GM12878 (cell line): Measurements from ENCODE around the gene ASAP2. TPM values are rescaled to one million over a fixed set of nuclear protein-coding genes. Genes with fewer than 3 reads are reported as not detected.

Experiments used
- ATF2 ChIP-seq: IDR thresholded peaks from 2 replicates; pipeline ENCODE4 v1.6.1; 2012; ENCODE audit warnings: low read length, inconsistent platforms
- BHLHE40 ChIP-seq, 2 experiments: fragments of 450-650 bp in 1 of 2; IDR thresholded peaks; 2 replicates each; pipeline ENCODE4 v1.6.1; 2011 to 2017; ENCODE audit warnings: low read depth in 2 of 2, borderline replicate concordance in 1 of 2, improper control_type of control experiment in 1 of 2, low read length in 1 of 2, mild to moderate bottlenecking in 1 of 2
- CHD2 ChIP-seq: IDR thresholded peaks from 2 replicates; pipeline ENCODE4 v1.6.1; 2011; ENCODE audit warnings: low read depth, low read length, improper control_type of control experiment, borderline replicate concordance
- CREB1 ChIP-seq: IDR thresholded peaks from 2 replicates; pipeline ENCODE4 v1.6.1; 2012; ENCODE audit warnings: low read depth, mild to moderate bottlenecking, inconsistent platforms
- IKZF2 ChIP-seq, 2 experiments: fragments of 450-650 bp; IDR thresholded peaks; 2 replicates each; pipeline ENCODE4 v1.6.1; 2017; ENCODE audit warnings: mild to moderate bottlenecking in 2 of 2, moderate library complexity in 2 of 2
- KAT2A ChIP-seq: conservative IDR thresholded peaks from 2 replicates; pipeline ENCODE4 v1.6.1; 2011; ENCODE audit warnings: low read depth, low read length; ENCODE audit not compliant: control insufficient read depth
- NBN ChIP-seq: fragments of 450-650 bp; IDR thresholded peaks from 2 replicates; pipeline ENCODE4 v1.6.1; 2016
- PAX5 ChIP-seq: IDR thresholded peaks from 2 replicates; pipeline ENCODE4 v1.6.1; 2011; ENCODE audit warnings: low read depth, low read length, borderline replicate concordance
- POU2F2 ChIP-seq: IDR thresholded peaks from 3 replicates; pipeline ENCODE4 v1.6.1; 2011; ENCODE audit warnings: low read depth, mild to moderate bottlenecking, low read length, borderline replicate concordance
- RUNX3 ChIP-seq: IDR thresholded peaks from 2 replicates; pipeline ENCODE4 v1.6.1; 2012; ENCODE audit warnings: low read length, inconsistent platforms
- SIX5 ChIP-seq: IDR thresholded peaks from 2 replicates; pipeline ENCODE4 v1.6.1; 2011; ENCODE audit warnings: mild to moderate bottlenecking, low read depth, low read length, moderate library complexity; ENCODE audit not compliant: severe bottlenecking
- SKIL ChIP-seq: fragments of 450-650 bp; IDR thresholded peaks from 2 replicates; pipeline ENCODE4 v1.6.1; 2017; ENCODE audit warnings: mild to moderate bottlenecking, low read depth, inconsistent platforms; ENCODE audit not compliant: poor library complexity, severe bottlenecking
- polyA plus RNA-seq, 11 experiments: library from polyadenylated mRNA; depleted of rRNA in 4 of 11; unstranded in 6 of 11; stranded (reverse) in 5 of 11; fragments of >200 nt; fragmentation: Nextera tagmentation in 4 of 11; fragmentation: Illumina TruSeq in 1 of 11; extraction: Ambion mirVana in 4 of 11; extraction: Trizol in 1 of 11; gene quantifications; 1 replicate in 1 of 11; 2 replicates in 10 of 11; pipeline versions ENCODE4 v1.2.1 to v1.2.3, GENCODE V29; 2011 to 2016; ENCODE audit warnings: inconsistent platforms in 2 of 11, missing spikeins in 2 of 11, low read depth in 1 of 11
- total RNA-seq, 4 experiments: library from RNA; depleted of rRNA in 3 of 4; stranded (reverse); fragments of >200 nt in 3 of 4; fragmentation: Illumina TruSeq in 1 of 4; extraction: Trizol in 1 of 4; gene quantifications; 2 replicates each; pipeline versions ENCODE4 v1.2.1 to v1.2.3, GENCODE V29; 2013 to 2021
- TF ChIP-seq, protein P1 (sequence below): fragments of 450-650 bp; IDR thresholded peaks from 2 replicates; pipeline ENCODE4 v1.6.1; 2016; ENCODE audit warnings: mild to moderate bottlenecking
- TF ChIP-seq, protein P2 (sequence below): fragments of 450-650 bp; formaldehyde crosslinking; IDR thresholded peaks from 2 replicates; pipeline ENCODE4 v1.5.0; 2022; ENCODE audit warnings: mild to moderate bottlenecking, missing genetic modification characterization
- TF ChIP-seq, protein P3 (sequence below): IDR thresholded peaks from 2 replicates; pipeline ENCODE4 v1.6.1; 2012; ENCODE audit warnings: improper control_type of control experiment, low read depth, low read length; ENCODE audit not compliant: insufficient replicate concordance

ASAP2 gene
- total and polyA plus RNA-seq, 10 of the 15 experiments (the other 5 are each of a cell fraction or from before 2014, with no cell fraction given) = 0.05 to 0.27 (median 0.07) TPM; not detected in 4

- TF ChIP-seq SKIL = no peak
- TF ChIP-seq, protein P1, sequence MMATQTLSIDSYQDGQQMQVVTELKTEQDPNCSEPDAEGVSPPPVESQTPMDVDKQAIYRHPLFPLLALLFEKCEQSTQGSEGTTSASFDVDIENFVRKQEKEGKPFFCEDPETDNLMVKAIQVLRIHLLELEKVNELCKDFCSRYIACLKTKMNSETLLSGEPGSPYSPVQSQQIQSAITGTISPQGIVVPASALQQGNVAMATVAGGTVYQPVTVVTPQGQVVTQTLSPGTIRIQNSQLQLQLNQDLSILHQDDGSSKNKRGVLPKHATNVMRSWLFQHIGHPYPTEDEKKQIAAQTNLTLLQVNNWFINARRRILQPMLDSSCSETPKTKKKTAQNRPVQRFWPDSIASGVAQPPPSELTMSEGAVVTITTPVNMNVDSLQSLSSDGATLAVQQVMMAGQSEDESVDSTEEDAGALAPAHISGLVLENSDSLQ = peak; percentile 96
- TF ChIP-seq POU2F2 = peak; percentile 7; the same call in 1 of the 3 replicates
- TF ChIP-seq, protein P2, sequence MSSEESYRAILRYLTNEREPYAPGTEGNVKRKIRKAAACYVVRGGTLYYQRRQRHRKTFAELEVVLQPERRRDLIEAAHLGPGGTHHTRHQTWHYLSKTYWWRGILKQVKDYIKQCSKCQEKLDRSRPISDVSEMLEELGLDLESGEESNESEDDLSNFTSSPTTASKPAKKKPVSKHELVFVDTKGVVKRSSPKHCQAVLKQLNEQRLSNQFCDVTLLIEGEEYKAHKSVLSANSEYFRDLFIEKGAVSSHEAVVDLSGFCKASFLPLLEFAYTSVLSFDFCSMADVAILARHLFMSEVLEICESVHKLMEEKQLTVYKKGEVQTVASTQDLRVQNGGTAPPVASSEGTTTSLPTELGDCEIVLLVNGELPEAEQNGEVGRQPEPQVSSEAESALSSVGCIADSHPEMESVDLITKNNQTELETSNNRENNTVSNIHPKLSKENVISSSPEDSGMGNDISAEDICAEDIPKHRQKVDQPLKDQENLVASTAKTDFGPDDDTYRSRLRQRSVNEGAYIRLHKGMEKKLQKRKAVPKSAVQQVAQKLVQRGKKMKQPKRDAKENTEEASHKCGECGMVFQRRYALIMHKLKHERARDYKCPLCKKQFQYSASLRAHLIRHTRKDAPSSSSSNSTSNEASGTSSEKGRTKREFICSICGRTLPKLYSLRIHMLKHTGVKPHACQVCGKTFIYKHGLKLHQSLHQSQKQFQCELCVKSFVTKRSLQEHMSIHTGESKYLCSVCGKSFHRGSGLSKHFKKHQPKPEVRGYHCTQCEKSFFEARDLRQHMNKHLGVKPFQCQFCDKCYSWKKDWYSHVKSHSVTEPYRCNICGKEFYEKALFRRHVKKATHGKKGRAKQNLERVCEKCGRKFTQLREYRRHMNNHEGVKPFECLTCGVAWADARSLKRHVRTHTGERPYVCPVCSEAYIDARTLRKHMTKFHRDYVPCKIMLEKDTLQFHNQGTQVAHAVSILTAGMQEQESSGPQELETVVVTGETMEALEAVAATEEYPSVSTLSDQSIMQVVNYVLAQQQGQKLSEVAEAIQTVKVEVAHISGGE (CRISPR knock-in tag) = no peak
- TF ChIP-seq PAX5 = no peak
- TF ChIP-seq, protein P3, sequence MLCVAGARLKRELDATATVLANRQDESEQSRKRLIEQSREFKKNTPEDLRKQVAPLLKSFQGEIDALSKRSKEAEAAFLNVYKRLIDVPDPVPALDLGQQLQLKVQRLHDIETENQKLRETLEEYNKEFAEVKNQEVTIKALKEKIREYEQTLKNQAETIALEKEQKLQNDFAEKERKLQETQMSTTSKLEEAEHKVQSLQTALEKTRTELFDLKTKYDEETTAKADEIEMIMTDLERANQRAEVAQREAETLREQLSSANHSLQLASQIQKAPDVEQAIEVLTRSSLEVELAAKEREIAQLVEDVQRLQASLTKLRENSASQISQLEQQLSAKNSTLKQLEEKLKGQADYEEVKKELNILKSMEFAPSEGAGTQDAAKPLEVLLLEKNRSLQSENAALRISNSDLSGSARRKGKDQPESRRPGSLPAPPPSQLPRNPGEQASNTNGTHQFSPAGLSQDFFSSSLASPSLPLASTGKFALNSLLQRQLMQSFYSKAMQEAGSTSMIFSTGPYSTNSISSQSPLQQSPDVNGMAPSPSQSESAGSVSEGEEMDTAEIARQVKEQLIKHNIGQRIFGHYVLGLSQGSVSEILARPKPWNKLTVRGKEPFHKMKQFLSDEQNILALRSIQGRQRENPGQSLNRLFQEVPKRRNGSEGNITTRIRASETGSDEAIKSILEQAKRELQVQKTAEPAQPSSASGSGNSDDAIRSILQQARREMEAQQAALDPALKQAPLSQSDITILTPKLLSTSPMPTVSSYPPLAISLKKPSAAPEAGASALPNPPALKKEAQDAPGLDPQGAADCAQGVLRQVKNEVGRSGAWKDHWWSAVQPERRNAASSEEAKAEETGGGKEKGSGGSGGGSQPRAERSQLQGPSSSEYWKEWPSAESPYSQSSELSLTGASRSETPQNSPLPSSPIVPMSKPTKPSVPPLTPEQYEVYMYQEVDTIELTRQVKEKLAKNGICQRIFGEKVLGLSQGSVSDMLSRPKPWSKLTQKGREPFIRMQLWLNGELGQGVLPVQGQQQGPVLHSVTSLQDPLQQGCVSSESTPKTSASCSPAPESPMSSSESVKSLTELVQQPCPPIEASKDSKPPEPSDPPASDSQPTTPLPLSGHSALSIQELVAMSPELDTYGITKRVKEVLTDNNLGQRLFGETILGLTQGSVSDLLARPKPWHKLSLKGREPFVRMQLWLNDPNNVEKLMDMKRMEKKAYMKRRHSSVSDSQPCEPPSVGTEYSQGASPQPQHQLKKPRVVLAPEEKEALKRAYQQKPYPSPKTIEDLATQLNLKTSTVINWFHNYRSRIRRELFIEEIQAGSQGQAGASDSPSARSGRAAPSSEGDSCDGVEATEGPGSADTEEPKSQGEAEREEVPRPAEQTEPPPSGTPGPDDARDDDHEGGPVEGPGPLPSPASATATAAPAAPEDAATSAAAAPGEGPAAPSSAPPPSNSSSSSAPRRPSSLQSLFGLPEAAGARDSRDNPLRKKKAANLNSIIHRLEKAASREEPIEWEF = no peak
- no peak for TF ChIP-seq ATF2
- TF ChIP-seq NBN = 0 out of 2 replicates have a peak, but pooled peaks have one; percentile 6
- no peak for TF ChIP-seq RUNX3
- no peak for TF ChIP-seq CREB1
- TF ChIP-seq KAT2A = no peak
- no peak for TF ChIP-seq IKZF2 (IDR thresholded peaks at IDR 0.05)
- no peak for TF ChIP-seq SIX5
- TF ChIP-seq CHD2 = no peak
- peak in 1 of 2 experiments; percentile 31; a peak in 1 of 4 replicates for TF ChIP-seq BHLHE40 (IDR thresholded peaks at IDR 0.05; ENCODE audit: borderline replicate concordance in 1 of 2, low read depth in 2 of 2, low read length in 1 of 2)
Measured at GRCh38 chr2:9422321-9423099, 215.9 kb downstream of the ASAP2 start (continued).
